ENCODE data around the gene ANO9. TPM values are rescaled to one million over a fixed set of nuclear protein-coding genes. Genes with fewer than 3 reads are reported as not detected.

ANO9 gene
- total and polyA plus RNA-seq, 8 donors, result 4.0 to 28.0 (median 8.0) TPM

- intact Hi-C loops (cut with DNase I), result no loop called here
- Histone ChIP-seq H3K27ac (no peak overlapping the region), H3K36me3 (no peaks in the 10 kb centered on the region), H3K4me1 (no peaks in the 10 kb centered on the region), H3K9me3 (peaks cover 0 to 19% of the 10 kb centered on the region in 2 donors), H3K27me3 (peaks cover 0 to 26% of the 10 kb centered on the region in 2 donors), H3K4me3 (no peak overlapping the region)
- no peak for TF ChIP-seq CTCF (IDR thresholded peaks at IDR 0.05)
- DNase-seq (peak in 1 of 4 donors; percentile 72), ATAC-seq (no peak)
Observed at GRCh38 chr11:384511-384910, 57.3 kb downstream of the ANO9 start.

GRCh38 chr11:383431-383830 is 58.4 kb downstream of the ANO9 start:
- H3K27me3 ChIP-seq, result peaks cover 0 to 34% of the 10 kb centered on the region in 2 donors
- intact Hi-C loops (cut with DNase I), result no loop called here
- no peak for TF ChIP-seq CTCF (IDR thresholded peaks at IDR 0.05)
- no peaks in the 10 kb centered on the region for H3K4me1 ChIP-seq
- no peak overlapping the region for H3K4me3 ChIP-seq
- ATAC-seq (no peak), DNase-seq (peak in 1 of 4 donors; percentile 54)
- H3K36me3 ChIP-seq, result no peaks in the 10 kb centered on the region
- H3K9me3 ChIP-seq, result peaks cover 0 to 19% of the 10 kb centered on the region in 2 donors
- H3K27ac ChIP-seq, result no peak overlapping the region

GRCh38 chr11:382081-382629 is 59.7 kb downstream of the ANO9 start:
- DNase-seq (peak in 1 of 4 donors; percentile 37), ATAC-seq (no peak)
- no peak for TF ChIP-seq CTCF (IDR thresholded peaks at IDR 0.05)
- Histone ChIP-seq H3K27me3 (peaks cover 0 to 34% of the 10 kb centered on the region in 2 donors), H3K9me3 (peaks cover 0 to 15% of the 10 kb centered on the region in 2 donors), H3K27ac (no peak overlapping the region), H3K4me1 (no peaks in the 10 kb centered on the region), H3K36me3 (no peaks in the 10 kb centered on the region), H3K4me3 (no peak overlapping the region)
- intact Hi-C loops (cut with DNase I), result no loop called here

- no peak overlapping the region for H3K4me3 ChIP-seq
- no peak for ATAC-seq
- no peak overlapping the region for H3K27ac ChIP-seq
- TF ChIP-seq CTCF (IDR thresholded peaks at IDR 0.05), result no peak
- intact Hi-C loops (cut with DNase I), result no loop called here
- DNase-seq, result peak in 1 of 4 donors; percentile 73
- peaks cover 0 to 11% of the 10 kb centered on the region in 2 donors for H3K9me3 ChIP-seq
- H3K36me3 ChIP-seq, result no peaks in the 10 kb centered on the region
- H3K27me3 ChIP-seq, result peaks cover 0 to 34% of the 10 kb centered on the region in 2 donors
- H3K4me1 ChIP-seq, result no peaks in the 10 kb centered on the region
Observed at GRCh38 chr11:381501-382072, 60.2 kb downstream of the ANO9 start.

- no peak for TF ChIP-seq CTCF (IDR thresholded peaks at IDR 0.05)
- intact Hi-C loops (cut with DNase I), result no loop called here
- DNase-seq (peak in 1 of 4 donors; percentile 43), ATAC-seq (no peak)
- H3K36me3 ChIP-seq, result no peaks in the 10 kb centered on the region
- no peaks in the 10 kb centered on the region for H3K4me1 ChIP-seq
- H3K27ac ChIP-seq, result no peak overlapping the region
- peaks cover 0 to 34% of the 10 kb centered on the region in 2 donors for H3K27me3 ChIP-seq
- peaks cover 0 to 5% of the 10 kb centered on the region in 2 donors for H3K9me3 ChIP-seq
- H3K4me3 ChIP-seq, result no peak overlapping the region
Observed at GRCh38 chr11:380996-381395, 60.8 kb downstream of the ANO9 start.

All from left lung (tissue), 10 donors.